Hematopoietic multipotent progenitor cell treated with erythropoietin and hydrocortisone succinate and interleukin-3 and kit ligand, for 17 days (in vitro differentiated cells): ENCODE measurements around the gene TJP3.

ENCODE experiments used
- DNase-seq: peaks from one replicate; pipeline ENCODE4 v3.0.0-alpha.2; 2015; ENCODE audit warnings: low spot score

TJP3 gene

GRCh38 chr19:3769494-3769893, 61.3 kb downstream of the TJP3 start:
- DNase-seq: no peak

DNA sequence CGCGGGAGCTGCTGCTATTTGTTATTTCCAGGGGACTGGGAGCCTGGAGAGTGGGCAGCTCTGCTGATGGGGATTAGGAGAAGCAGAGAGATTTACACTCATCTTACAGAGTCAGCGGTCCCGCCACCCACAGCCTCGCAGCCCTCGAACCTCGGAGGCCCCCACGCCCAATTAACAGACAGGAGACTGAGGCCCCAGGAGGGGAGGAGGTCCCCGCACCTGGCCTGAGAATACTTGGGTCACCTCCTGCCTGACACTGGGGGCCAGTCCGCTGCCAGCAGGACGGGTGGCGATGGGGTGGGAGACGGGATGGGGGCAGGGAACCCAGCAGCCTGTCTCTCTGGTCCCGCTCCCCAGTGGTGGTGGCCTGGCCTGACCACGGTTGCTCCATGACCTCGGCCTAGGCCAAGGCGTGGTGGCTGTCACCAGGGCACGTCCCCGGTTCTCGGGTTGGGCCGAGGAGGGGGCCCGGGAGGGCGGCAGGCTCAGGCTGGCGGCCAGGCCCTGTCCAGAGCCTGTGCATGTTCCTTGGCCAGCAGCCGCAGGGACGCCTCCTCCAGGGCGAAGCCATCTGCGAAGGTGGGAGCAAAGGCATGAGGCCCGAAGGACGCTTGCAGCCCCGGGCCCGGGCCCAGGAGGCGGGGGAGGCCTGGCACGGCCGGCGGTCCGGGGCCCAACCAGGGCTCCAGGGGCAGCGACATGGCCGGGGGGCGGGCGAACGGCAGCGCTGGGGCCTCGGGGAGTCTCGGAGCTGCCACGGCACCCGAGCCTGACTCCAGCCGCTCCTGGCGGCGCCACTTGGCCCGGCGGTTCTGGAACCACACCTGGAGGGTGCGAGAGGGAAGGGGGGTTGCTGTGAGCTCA, 62.2 kb downstream of the TJP3 start:
- no peak for DNase-seq

- no peak for DNase-seq
Measured at GRCh38 chr19:3771000-3771905, 63.1 kb downstream of the TJP3 start.

GRCh38 chr19:3771906-3772455, 63.8 kb downstream of the TJP3 start, which contains the start of gene RAX2:
Gene RAX2, minus strand, starts transcription at chr19:3772228. Its CDS starts 486 bp downstream, at chr19:3771742.
- no peak for DNase-seq

DNA sequence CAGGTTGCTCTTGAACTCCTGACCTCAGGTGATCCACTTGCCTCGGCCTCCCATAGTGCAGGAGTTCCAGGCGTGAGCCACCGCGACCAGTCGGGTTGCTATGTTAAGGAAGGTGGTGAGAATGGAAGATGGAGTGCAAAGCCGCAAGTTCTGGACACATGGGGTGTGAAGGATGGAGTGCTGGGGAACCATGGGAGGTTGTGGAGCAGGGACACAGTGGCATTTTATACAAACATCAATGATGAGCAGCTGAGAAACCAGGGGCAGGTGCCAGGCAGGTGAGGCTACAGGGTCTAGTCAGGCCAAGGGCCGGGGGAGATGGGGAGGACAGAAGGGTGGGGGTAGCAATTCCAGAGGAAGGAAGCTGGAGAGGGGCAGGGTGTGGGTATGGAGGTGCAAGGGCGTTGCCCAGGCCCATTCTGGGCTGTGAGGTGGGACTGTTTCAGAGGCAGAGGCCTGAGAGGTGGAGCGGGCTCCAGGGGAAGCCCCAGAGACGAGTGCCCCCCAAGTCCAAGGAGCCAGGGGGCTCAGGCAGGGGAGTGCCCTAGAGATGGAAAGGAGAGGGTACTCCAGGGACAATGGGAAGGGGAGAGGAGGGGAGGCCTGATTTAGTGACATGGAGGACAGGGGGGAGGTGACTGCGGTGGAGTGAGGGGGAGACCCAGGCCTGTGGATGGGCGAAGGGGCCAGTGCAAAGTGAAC, 65.8 kb downstream of the TJP3 start:
- DNase-seq: no peak

GRCh38 chr19:3774621-3775373, 66.6 kb downstream of the TJP3 start:
- no peak for DNase-seq

DNA sequence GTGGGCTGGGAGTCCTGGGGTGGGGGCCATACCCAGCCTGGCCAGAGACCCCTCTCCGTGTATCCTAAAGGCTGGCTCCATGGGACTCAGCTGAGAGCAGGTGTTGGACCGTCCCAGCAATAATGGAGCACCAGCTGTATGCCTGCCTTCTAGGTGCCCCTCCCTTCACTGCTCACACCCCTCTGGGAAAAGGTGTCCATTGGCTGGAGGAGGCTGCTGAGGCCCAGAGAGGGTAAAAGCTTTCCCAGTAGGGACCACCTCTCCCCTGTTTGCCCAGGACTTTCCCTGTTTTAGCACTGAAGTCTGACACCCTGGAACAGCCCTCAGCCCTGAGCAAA, 67.2 kb downstream of the TJP3 start:
- DNase-seq: no peak

- no peak for DNase-seq
Measured at GRCh38 chr19:3775831-3776230, 67.6 kb downstream of the TJP3 start.

DNA sequence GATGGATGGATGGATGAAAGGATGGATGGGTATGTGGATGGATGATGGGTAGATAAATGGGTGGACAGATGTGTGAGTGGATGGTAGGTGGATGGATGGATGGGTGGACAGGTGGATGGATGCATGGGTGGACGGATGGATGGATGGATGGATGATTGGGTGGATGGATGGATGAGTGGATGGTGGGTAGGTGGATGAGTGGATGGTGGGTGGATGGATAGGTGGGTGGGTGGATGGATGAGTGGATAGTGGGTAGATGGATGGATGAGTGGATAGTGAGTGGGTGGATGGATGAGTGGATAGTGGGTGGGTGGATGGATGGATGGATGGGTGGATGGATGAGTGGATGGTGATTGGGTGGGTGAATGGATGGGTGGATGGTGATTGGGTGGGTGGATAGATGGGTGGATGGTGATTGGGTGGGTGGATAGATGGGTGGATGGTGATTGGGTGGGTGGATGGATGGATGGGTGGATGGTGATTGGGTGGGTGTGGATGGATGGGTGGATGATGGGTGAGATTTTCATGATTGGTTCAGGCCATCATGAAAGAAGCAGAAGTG, 68.4 kb downstream of the TJP3 start:
- DNase-seq: no peak

GRCh38 chr19:3778104-3778867, 70.1 kb downstream of the TJP3 start:
- DNase-seq: no peak

DNA sequence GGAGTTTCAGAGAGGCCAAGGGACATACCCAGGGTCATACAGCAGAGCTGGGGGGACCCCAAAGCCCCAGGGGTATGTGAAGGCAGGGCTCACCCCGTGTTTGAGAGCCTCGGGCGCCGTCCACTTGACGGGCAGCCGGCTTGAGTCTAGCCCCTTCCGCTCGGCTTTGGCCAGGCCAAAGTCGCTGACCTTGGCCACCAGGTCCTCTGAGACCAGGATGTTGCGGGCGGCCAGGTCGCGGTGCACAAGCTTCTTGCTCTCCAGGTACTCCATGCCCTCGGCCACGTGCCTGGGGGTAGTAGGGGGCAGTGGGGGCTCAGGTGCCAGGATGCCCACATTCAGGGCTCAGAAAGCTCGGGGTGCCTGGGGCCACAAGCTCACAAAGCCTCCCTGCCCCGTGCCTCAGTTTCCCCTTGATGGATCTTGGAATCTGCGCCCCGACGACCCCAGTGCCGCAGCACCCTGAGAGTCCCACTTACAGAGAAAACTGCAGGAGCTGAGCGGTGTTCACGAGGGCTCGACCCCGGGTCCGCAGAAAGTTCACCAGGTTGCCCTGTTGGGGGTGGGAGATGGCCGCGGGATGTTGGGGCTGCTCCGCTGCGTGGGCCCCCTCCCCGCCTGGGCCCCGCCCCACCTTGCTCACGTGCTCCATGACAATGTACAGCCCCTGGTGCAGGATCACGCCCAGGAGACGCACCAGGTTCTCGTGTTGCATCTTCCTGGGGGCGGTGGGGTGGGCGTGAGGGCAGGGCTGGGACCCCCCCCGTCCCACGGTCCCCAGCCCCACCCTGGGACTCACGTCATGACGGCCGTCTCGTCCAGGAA, 70.9 kb downstream of the TJP3 start:
- DNase-seq: no peak

- DNase-seq: no peak
Measured at GRCh38 chr19:3780786-3781304, 72.7 kb downstream of the TJP3 start.

DNA sequence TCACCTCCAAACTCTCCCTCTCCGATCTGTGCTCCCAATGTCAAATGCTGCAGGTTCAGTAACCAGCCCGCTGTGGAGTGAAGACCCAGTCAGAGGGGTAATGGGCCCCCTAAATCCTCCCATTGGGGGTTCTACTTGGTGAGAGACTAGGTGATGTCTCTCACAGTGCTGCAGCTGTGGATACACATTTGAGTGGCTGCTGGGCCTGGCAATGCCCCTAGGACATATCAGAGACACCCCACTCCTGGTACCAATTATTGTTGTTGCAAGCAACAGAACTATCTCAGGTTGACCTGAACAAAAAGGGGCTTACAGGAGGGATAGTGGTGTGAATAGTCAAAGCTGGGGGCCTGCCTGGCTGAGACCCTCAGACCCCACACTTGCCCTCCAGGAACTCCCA, 73.4 kb downstream of the TJP3 start:
- DNase-seq: no peak

GRCh38 chr19:3782330-3782729, 74.1 kb downstream of the TJP3 start:
- no peak for DNase-seq

DNA sequence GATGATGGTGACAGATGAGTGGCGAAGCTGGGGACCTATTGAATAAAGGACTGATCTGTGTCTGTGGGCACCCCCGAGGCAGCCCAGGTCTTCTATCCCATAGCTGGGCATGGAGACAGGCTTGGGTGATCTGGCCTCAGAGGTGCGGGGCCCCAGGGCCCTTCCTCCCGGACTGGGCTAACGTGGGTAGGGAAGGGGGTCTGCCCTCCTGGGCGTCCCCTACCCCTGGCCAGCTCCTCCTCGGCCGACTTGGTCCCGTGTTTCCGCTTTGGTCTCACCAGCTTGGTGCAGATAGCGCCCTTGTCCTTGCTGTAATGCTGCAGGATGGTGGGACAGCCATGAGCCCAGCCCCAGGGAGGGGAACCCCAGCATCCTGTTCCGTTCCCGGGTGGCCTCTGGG, 74.7 kb downstream of the TJP3 start:
- no peak for DNase-seq

- no peak for DNase-seq
Measured at GRCh38 chr19:3783660-3784584, 75.7 kb downstream of the TJP3 start.

- DNase-seq: no peak
Measured at GRCh38 chr19:3784607-3785450, 76.6 kb downstream of the TJP3 start.
